K562 (cell line): ENCODE results near the gene WNK1. TPM values are rescaled to one million over a fixed set of nuclear protein-coding genes. Genes with fewer than 3 reads are reported as not detected.

ENCODE experiments used
- DDX20 ChIP-seq: fragments of 450-650 bp; IDR thresholded peaks from 2 replicates; pipeline ENCODE4 v1.6.1; 2016; ENCODE audit warnings: missing genetic modification characterization, low read depth, mild to moderate bottlenecking, missing compliant biosample characterization, moderate library complexity
- HCFC1 ChIP-seq: IDR thresholded peaks from 2 replicates; pipeline ENCODE4 v1.6.1; 2012; ENCODE audit warnings: low read depth, low read length, improper control_type of control experiment
- MAFF ChIP-seq: IDR thresholded peaks from 2 replicates; pipeline ENCODE4 v1.6.1; 2012; ENCODE audit warnings: low read length, improper control_type of control experiment
- SLC30A9 ChIP-seq: fragments of 250-450 bp; sonication (Bioruptor Pico); IDR thresholded peaks from 2 replicates; pipeline ENCODE4 v1.8.0; 2022; ENCODE audit warnings: mild to moderate bottlenecking, moderate library complexity
- ZNF668 ChIP-seq: fragments of 250-450 bp; sonication (Bioruptor Pico); IDR thresholded peaks from 2 replicates; pipeline ENCODE4 v1.8.0; 2022; ENCODE audit warnings: mild to moderate bottlenecking, inconsistent platforms
- polyA plus RNA-seq, 8 experiments: library from polyadenylated mRNA; depleted of rRNA in 4 of 8; stranded (reverse) in 5 of 8; unstranded in 3 of 8; fragments of >200 nt; fragmentation: Nextera tagmentation in 2 of 8; fragmentation: Illumina TruSeq in 1 of 8; extraction: Ambion mirVana in 2 of 8; extraction: Trizol in 1 of 8; gene quantifications; 2 replicates each; pipeline versions ENCODE4 v1.2.1 to v1.2.3, GENCODE V29; 2011 to 2014; ENCODE audit warnings: inconsistent platforms in 1 of 8, missing spikeins in 1 of 8
- total RNA-seq, 7 experiments: library from RNA; depleted of rRNA in 6 of 7; stranded (reverse); fragments of >200 nt in 6 of 7; fragmentation: Illumina TruSeq in 2 of 7; extraction: Trizol in 2 of 7; gene quantifications; 2 replicates each; pipeline versions ENCODE4 v1.2.1 to v1.2.3, GENCODE V29; 2011 to 2021; ENCODE audit warnings: low replicate concordance in 1 of 7
- TF ChIP-seq, protein P1 (sequence below): sonication (generic); formaldehyde crosslinking; IDR thresholded peaks from 2 replicates; pipeline ENCODE4 v1.8.0; 2022; ENCODE audit warnings: mild to moderate bottlenecking, missing genetic modification reagents
- TF ChIP-seq, protein P2 (sequence below): fragments of 450-650 bp; conservative IDR thresholded peaks from 2 replicates; pipeline ENCODE4 v1.6.1; 2016; ENCODE audit warnings: missing genetic modification characterization, low read depth, mild to moderate bottlenecking, control low read depth, missing compliant biosample characterization
- TF ChIP-seq, protein P3 (sequence below): sonication (generic); formaldehyde crosslinking; IDR thresholded peaks from 2 replicates; pipeline ENCODE4 v1.8.1; 2022; ENCODE audit warnings: missing genetic modification reagents

The WNK1 gene
- total and polyA plus RNA-seq, 9 of the 15 experiments (the other 6 are each of a cell fraction or from before 2014, with no cell fraction given): 4.3 to 73.9 (median 31.0) TPM

DNA sequence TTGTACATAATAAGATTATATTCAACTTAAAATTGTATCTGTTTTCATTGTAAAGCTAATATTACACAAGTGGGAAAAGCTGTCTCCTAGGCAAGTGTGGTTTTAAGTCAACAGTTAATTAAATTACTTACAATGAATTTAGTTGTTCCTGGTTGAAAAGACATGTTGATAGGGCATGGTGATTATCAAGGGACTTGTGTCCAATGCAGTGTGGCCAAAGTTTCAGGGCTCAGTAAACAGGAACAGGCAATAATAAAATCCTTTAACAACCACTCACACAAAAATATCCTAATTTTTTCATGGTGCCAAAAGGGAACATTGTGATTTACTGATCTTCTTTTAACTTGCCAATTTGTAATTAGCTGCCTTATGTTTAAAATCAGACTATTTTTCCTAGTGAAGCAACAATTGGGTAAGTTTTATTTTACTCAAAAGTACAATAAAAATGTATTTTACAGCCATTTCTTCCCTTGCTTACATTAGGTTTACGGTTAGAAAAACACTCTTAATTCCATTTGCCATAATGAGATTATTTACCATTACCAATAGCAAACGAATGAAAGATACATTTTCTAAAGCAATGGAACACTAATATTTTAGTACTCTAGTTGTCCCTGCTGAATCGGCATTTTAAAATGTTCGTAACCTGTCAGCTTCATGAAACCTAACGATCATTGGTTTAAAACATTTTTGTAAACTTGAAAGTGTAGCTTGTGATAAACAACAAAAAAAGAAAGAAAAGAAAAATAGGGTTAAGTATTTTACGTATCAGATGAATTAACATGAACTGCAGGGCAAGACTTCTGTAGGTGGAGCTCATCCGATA, 1.8 kb upstream of the WNK1 start (continued):
- TF ChIP-seq, protein P1, sequence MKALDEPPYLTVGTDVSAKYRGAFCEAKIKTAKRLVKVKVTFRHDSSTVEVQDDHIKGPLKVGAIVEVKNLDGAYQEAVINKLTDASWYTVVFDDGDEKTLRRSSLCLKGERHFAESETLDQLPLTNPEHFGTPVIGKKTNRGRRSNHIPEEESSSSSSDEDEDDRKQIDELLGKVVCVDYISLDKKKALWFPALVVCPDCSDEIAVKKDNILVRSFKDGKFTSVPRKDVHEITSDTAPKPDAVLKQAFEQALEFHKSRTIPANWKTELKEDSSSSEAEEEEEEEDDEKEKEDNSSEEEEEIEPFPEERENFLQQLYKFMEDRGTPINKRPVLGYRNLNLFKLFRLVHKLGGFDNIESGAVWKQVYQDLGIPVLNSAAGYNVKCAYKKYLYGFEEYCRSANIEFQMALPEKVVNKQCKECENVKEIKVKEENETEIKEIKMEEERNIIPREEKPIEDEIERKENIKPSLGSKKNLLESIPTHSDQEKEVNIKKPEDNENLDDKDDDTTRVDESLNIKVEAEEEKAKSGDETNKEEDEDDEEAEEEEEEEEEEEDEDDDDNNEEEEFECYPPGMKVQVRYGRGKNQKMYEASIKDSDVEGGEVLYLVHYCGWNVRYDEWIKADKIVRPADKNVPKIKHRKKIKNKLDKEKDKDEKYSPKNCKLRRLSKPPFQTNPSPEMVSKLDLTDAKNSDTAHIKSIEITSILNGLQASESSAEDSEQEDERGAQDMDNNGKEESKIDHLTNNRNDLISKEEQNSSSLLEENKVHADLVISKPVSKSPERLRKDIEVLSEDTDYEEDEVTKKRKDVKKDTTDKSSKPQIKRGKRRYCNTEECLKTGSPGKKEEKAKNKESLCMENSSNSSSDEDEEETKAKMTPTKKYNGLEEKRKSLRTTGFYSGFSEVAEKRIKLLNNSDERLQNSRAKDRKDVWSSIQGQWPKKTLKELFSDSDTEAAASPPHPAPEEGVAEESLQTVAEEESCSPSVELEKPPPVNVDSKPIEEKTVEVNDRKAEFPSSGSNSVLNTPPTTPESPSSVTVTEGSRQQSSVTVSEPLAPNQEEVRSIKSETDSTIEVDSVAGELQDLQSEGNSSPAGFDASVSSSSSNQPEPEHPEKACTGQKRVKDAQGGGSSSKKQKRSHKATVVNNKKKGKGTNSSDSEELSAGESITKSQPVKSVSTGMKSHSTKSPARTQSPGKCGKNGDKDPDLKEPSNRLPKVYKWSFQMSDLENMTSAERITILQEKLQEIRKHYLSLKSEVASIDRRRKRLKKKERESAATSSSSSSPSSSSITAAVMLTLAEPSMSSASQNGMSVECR: no peak
- peak; percentile 62 for TF ChIP-seq MAFF
- TF ChIP-seq, protein P2, sequence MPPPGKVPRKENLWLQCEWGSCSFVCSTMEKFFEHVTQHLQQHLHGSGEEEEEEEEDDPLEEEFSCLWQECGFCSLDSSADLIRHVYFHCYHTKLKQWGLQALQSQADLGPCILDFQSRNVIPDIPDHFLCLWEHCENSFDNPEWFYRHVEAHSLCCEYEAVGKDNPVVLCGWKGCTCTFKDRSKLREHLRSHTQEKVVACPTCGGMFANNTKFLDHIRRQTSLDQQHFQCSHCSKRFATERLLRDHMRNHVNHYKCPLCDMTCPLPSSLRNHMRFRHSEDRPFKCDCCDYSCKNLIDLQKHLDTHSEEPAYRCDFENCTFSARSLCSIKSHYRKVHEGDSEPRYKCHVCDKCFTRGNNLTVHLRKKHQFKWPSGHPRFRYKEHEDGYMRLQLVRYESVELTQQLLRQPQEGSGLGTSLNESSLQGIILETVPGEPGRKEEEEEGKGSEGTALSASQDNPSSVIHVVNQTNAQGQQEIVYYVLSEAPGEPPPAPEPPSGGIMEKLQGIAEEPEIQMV (tag): no peak
- TF ChIP-seq, protein P3, sequence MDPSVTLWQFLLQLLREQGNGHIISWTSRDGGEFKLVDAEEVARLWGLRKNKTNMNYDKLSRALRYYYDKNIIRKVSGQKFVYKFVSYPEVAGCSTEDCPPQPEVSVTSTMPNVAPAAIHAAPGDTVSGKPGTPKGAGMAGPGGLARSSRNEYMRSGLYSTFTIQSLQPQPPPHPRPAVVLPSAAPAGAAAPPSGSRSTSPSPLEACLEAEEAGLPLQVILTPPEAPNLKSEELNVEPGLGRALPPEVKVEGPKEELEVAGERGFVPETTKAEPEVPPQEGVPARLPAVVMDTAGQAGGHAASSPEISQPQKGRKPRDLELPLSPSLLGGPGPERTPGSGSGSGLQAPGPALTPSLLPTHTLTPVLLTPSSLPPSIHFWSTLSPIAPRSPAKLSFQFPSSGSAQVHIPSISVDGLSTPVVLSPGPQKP (CRISPR knock-in tag): no peak
- TF ChIP-seq HCFC1: no peak
- TF ChIP-seq ZNF668 (CRISPR knock-in tag): no peak
- TF ChIP-seq DDX20 (tag): no peak
- TF ChIP-seq SLC30A9 (CRISPR knock-in tag): no peak
